Germinal center (tissue), 1 donor: ENCODE data around the gene ARL10.

Experiments used
- DNase-seq: peaks from one replicate; pipeline ENCODE4 v3.0.0; 2012; ENCODE audit warnings: mixed read lengths, low spot score

ARL10 gene

GRCh38 chr5:176365351-176366231 lies at the start of gene ARL10:
ARL10 (plus strand) TSS chr5:176365487; CDS start chr5:176365564, 77 bp downstream.
- peak; percentile 54 for DNase-seq

- no peak for DNase-seq
Measured at GRCh38 chr5:176317534-176318374, 47.5 kb upstream of the ARL10 start.

GRCh38 chr5:176319827-176320554 lies 45.3 kb upstream of the ARL10 start:
- DNase-seq: no peak

- DNase-seq: no peak
Measured at GRCh38 chr5:176320577-176320976, 44.7 kb upstream of the ARL10 start.

GRCh38 chr5:176334031-176334770 lies 31.1 kb upstream of the ARL10 start:
- no peak for DNase-seq

- no peak for DNase-seq
Measured at GRCh38 chr5:176337913-176338312, 27.4 kb upstream of the ARL10 start.

- DNase-seq: no peak
Measured at GRCh38 chr5:176339304-176339703, 26.0 kb upstream of the ARL10 start.

- DNase-seq: no peak
Measured at GRCh38 chr5:176341325-176342157, 23.7 kb upstream of the ARL10 start.

GRCh38 chr5:176342158-176342483 lies 23.2 kb upstream of the ARL10 start:
- DNase-seq: no peak

- DNase-seq: no peak
Measured at GRCh38 chr5:176342766-176343458, 22.4 kb upstream of the ARL10 start.

- DNase-seq: no peak
Measured at GRCh38 chr5:176350416-176350815, 14.9 kb upstream of the ARL10 start.

GRCh38 chr5:176352116-176352878 lies 13.0 kb upstream of the ARL10 start:
- DNase-seq: no peak

- no peak for DNase-seq
Measured at GRCh38 chr5:176353533-176353932, 11.8 kb upstream of the ARL10 start.

GRCh38 chr5:176355400-176356178 lies 9.7 kb upstream of the ARL10 start:
- DNase-seq: no peak

- DNase-seq: no peak
Measured at GRCh38 chr5:176356179-176356566, 9.1 kb upstream of the ARL10 start.

GRCh38 chr5:176359658-176360057 lies 5.6 kb upstream of the ARL10 start:
- no peak for DNase-seq

GRCh38 chr5:176360894-176361436 lies 4.3 kb upstream of the ARL10 start:
- no peak for DNase-seq
